ENCODE results near the gene SLC22A3. TPM values are rescaled to one million over a fixed set of nuclear protein-coding genes. Genes with fewer than 3 reads are reported as not detected.

SLC22A3 gene
- total and polyA plus RNA-seq, 2 of the 4 experiments (the other 2 are of a cell fraction): not detected

DNA sequence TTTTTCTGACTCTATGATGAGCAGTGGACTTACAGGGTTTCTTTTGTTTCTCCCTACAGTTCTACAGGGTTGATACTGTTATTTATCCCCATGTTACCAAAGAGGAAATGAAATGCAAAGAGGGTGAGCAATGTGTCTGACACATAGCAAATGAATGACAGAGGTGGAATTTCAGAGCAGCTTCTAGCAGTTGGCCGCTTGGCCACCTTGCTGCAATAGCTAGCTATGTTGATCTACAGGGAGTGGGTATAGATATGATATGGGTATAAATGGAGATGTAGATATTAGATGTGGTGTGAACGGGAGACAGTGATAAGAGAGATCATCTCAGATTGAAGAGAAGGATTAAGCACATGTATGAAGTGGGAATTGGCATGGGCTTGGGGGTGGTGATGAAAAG, 10.9 kb upstream of the SLC22A3 start:
- dilution Hi-C loops (cut with HindIII; ENCODE audit: low sequenced_read_pairs, unreplicated experiment): no loop called here

More for the DNA sequence above, 10.9 kb upstream of the SLC22A3 start:
- 0 out of 2 replicates have a peak, but pooled peaks cover 2% of the 10 kb centered on the region for H3K9me3 ChIP-seq (ENCODE audit: control insufficient read depth, insufficient read depth, low read length)
- in situ Hi-C loops (cut with MboI; ENCODE audit: low sequenced_read_pairs) (no loop called here), intact Hi-C loops (cut with micrococcal nuclease) (no loop called here)
- H3K4me3 ChIP-seq (ENCODE audit: insufficient read depth, low read depth, low read length): no peak overlapping the region
- ATAC-seq (ENCODE audit: low read depth): no peak
- BruUV-seq (replicated peaks): no TSS peak
- ChIA-PET POLR2A (ENCODE audit: unreplicated experiment) (no interaction called here), CTCF (no interaction called here)
- no peak overlapping the region for H4K5ac ChIP-seq (ENCODE audit: low read depth, low read length)
- H3K27ac ChIP-seq (ENCODE audit: insufficient read depth, low read length): no peak overlapping the region
- H2AFZ ChIP-seq (replicated peaks; ENCODE audit: low read length, poor library complexity): no peak overlapping the region
- 42 to 100% methylated on average over 1 to 2 of the region's 2 CpGs for WGBS, 2 experiments (ENCODE audit: extremely low coverage in 2 of 2, insufficient read length in 1 of 2)
- no peaks in the 10 kb centered on the region for H3K79me1 ChIP-seq (ENCODE audit: low read depth in 1 of 2, low read length in 2 of 2)
- H4K8ac ChIP-seq (ENCODE audit: low read depth in 2 of 2, low read length in 2 of 2): no peak overlapping the region
- no peaks in the 10 kb centered on the region for H3K9me1 ChIP-seq (ENCODE audit: insufficient read depth, low read length)
- TF ChIP-seq CHD1 (IDR thresholded peaks at IDR 0.05; ENCODE audit: low read depth, low read length) (no peak), SMC3 (IDR thresholded peaks at IDR 0.05; ENCODE audit: low read depth, low read length) (no peak), RCOR1 (IDR thresholded peaks at IDR 0.05; ENCODE audit: insufficient replicate concordance, low read length) (no peak), BHLHE40 (IDR thresholded peaks at IDR 0.05; ENCODE audit: low read depth, low read length) (no peak), NFE2L2 (IDR thresholded peaks at IDR 0.05; ENCODE audit: low read depth, low read length) (no peak), CEBPB (IDR thresholded peaks at IDR 0.05; ENCODE audit: low read depth, low read length) (no peak), RAD21 (IDR thresholded peaks at IDR 0.05; ENCODE audit: low read length) (no peak), MXI1 (IDR thresholded peaks at IDR 0.05; ENCODE audit: borderline replicate concordance, low read depth, low read length) (no peak), POLR2A (IDR thresholded peaks at IDR 0.05; ENCODE audit: low read depth, low read length) (no peak), FOS (IDR thresholded peaks at IDR 0.05; ENCODE audit: low read depth, low read length) (no peak), MAFK (IDR thresholded peaks at IDR 0.05; ENCODE audit: low read depth, low read length) (no peak), MAZ (IDR thresholded peaks at IDR 0.05; ENCODE audit: borderline replicate concordance, low read depth, low read length) (no peak)
- TF ChIP-seq, protein P1, sequence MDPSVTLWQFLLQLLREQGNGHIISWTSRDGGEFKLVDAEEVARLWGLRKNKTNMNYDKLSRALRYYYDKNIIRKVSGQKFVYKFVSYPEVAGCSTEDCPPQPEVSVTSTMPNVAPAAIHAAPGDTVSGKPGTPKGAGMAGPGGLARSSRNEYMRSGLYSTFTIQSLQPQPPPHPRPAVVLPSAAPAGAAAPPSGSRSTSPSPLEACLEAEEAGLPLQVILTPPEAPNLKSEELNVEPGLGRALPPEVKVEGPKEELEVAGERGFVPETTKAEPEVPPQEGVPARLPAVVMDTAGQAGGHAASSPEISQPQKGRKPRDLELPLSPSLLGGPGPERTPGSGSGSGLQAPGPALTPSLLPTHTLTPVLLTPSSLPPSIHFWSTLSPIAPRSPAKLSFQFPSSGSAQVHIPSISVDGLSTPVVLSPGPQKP (IDR thresholded peaks at IDR 0.05; ENCODE audit: borderline replicate concordance, low read depth, low read length): no peak
- TF ChIP-seq, protein P2, sequence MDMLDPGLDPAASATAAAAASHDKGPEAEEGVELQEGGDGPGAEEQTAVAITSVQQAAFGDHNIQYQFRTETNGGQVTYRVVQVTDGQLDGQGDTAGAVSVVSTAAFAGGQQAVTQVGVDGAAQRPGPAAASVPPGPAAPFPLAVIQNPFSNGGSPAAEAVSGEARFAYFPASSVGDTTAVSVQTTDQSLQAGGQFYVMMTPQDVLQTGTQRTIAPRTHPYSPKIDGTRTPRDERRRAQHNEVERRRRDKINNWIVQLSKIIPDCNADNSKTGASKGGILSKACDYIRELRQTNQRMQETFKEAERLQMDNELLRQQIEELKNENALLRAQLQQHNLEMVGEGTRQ (IDR thresholded peaks at IDR 0.05; ENCODE audit: low read depth, low read length): no peak
- TF ChIP-seq, protein P3, sequence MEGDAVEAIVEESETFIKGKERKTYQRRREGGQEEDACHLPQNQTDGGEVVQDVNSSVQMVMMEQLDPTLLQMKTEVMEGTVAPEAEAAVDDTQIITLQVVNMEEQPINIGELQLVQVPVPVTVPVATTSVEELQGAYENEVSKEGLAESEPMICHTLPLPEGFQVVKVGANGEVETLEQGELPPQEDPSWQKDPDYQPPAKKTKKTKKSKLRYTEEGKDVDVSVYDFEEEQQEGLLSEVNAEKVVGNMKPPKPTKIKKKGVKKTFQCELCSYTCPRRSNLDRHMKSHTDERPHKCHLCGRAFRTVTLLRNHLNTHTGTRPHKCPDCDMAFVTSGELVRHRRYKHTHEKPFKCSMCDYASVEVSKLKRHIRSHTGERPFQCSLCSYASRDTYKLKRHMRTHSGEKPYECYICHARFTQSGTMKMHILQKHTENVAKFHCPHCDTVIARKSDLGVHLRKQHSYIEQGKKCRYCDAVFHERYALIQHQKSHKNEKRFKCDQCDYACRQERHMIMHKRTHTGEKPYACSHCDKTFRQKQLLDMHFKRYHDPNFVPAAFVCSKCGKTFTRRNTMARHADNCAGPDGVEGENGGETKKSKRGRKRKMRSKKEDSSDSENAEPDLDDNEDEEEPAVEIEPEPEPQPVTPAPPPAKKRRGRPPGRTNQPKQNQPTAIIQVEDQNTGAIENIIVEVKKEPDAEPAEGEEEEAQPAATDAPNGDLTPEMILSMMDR (conservative IDR thresholded peaks at IDR 0.05; ENCODE audit: low read depth, low read length): no peak
- no peak overlapping the region for H2BK20ac ChIP-seq (ENCODE audit: low read depth, low read length)
- H4K20me1 ChIP-seq (ENCODE audit: insufficient read depth, low read length): no peaks in the 10 kb centered on the region
- no peak overlapping the region for H3K9ac ChIP-seq (ENCODE audit: low read depth, low read length)
- H3K56ac ChIP-seq (ENCODE audit: extremely low read depth, insufficient read depth, low read length): no peak overlapping the region
- H3K18ac ChIP-seq (ENCODE audit: low read depth, low read length): no peak overlapping the region
- no peak overlapping the region for H2AK9ac ChIP-seq (replicated peaks; ENCODE audit: low read depth, low read length, poor library complexity)
- H3K27me3 ChIP-seq (ENCODE audit: control insufficient read depth, insufficient read depth, low read length): no peaks in the 10 kb centered on the region
- H2BK120ac ChIP-seq (ENCODE audit: low read depth, low read length): no peak overlapping the region
- H3K23ac ChIP-seq (ENCODE audit: low read depth, low read length): no peak overlapping the region
- no peak overlapping the region for H2AK5ac ChIP-seq (ENCODE audit: low read depth, low read length)
- H3K4ac ChIP-seq (ENCODE audit: low read depth, low read length): no peak overlapping the region
- no peak overlapping the region for H3K4me2 ChIP-seq (ENCODE audit: low read depth, low read length)
- no peak overlapping the region for H2BK15ac ChIP-seq (ENCODE audit: low read depth, low read length)
- H3K4me1 ChIP-seq (ENCODE audit: control insufficient read depth, insufficient read depth, low read length): no peaks in the 10 kb centered on the region
- H3K36me3 ChIP-seq (ENCODE audit: control insufficient read depth, insufficient read depth, low read length): no peaks in the 10 kb centered on the region
- DNase-seq: no peak
- no peak overlapping the region for H4K91ac ChIP-seq (ENCODE audit: insufficient read depth, low read depth, low read length)
- H2BK5ac ChIP-seq (ENCODE audit: low read depth, low read length, poor library complexity, severe bottlenecking): no peak overlapping the region
- H3K14ac ChIP-seq (replicated peaks; ENCODE audit: low read depth, low read length): no peak overlapping the region
